Peyer's patch (tissue), 4 donors: ENCODE measurements around the gene ERICH6. TPM values are rescaled to one million over a fixed set of nuclear protein-coding genes. Genes with fewer than 3 reads are reported as not detected.

Experiments used
- DNase-seq, 3 donors: peaks; one replicate each; pipeline ENCODE4 v3.0.0-alpha.2; 2017 to 2019
- H3K27ac ChIP-seq, 4 donors: fragments of 200-600 bp; sonication (generic); one replicate each; pipeline ENCODE4 v1.5.1; 2016 to 2019
- H3K27me3 ChIP-seq, 2 donors: fragments of 200-600 bp; sonication (generic); one replicate each; pipeline ENCODE4 v1.5.1; 2019
- H3K36me3 ChIP-seq, 3 donors: fragments of 200-600 bp; sonication (generic); one replicate each; pipeline ENCODE4 v1.5.1; 2016 to 2019
- H3K4me1 ChIP-seq, 4 donors: fragments of 200-600 bp; sonication (generic); one replicate each; pipeline ENCODE4 v1.5.1; 2016 to 2019
- H3K4me3 ChIP-seq, 4 donors: fragments of 200-600 bp; sonication (generic); 1 replicate in 3 of 4; 2 replicates in 1 of 4; pipeline ENCODE4 v1.5.1; 2016 to 2019; ENCODE audit warnings: mild to moderate bottlenecking in 1 of 4
- H3K9me3 ChIP-seq, 4 donors: fragments of 200-600 bp; sonication (generic); one replicate each; pipeline ENCODE4 v1.5.1; 2016 to 2019; ENCODE audit warnings: mild to moderate bottlenecking in 1 of 4
- POLR2A ChIP-seq, 2 donors: fragments of 450-650 bp; IDR thresholded peaks; one replicate each; pipeline ENCODE4 v1.5.1; 2017; ENCODE audit warnings: antibody characterized with exemption in 2 of 2, mild to moderate bottlenecking in 2 of 2, moderate library complexity in 2 of 2
- total RNA-seq, 4 donors: library from RNA; depleted of rRNA; stranded (reverse); fragments of >200 nt; gene quantifications; one replicate each; pipeline ENCODE4 v1.1.0, GENCODE V29; 2016
- TF ChIP-seq, protein P1 (sequence below), 6 experiments: fragments of 450-650 bp in 4 of 6; fragments of 200-600 bp in 2 of 6; sonication (generic) in 1 of 6; IDR thresholded peaks; one replicate each; pipeline ENCODE4 v1.5.1; 2017 to 2019; ENCODE audit warnings: antibody characterized with exemption in 6 of 6, mild to moderate bottlenecking in 3 of 6, moderate library complexity in 1 of 6

The ERICH6 gene
- total RNA-seq, 4 donors from 2014 or later, result not detected

DNA sequence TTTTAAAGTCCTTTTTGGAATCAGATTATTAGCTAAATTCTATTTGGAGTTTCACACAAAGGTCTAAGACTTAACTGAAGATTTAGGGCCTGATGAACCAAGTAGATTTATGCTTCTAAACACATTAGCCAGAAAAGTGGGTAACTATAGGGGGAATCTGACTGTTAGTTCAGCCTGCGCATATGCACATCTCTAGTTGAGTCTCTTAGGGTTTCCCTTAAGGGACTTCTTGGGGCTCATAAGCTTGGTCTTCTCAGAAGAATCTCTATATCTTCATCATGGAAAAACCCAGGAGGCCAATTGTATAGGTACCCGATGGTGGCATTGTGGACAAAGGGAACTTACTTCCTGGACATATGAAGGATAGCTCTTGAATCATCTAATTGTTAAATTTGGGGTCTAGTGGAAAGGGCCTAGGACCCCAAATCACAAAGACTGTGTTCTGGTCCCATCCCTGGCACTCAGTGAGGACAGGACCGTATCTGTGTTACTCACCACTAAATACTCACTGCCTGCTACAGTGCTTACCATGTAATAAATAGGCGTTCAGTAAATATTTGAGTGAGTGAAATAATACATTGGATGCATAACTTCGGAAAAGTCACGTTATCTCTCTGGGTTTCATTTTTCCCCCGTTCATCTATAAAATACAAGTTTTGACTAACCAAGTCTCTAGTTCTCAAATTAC, 83.6 kb downstream of the ERICH6 start:
- Histone ChIP-seq H3K9me3 (no peaks in the 10 kb centered on the region), H3K4me1 (peaks cover 0 to 3% (median 0%) of the 10 kb centered on the region in 4 donors)

DNA sequence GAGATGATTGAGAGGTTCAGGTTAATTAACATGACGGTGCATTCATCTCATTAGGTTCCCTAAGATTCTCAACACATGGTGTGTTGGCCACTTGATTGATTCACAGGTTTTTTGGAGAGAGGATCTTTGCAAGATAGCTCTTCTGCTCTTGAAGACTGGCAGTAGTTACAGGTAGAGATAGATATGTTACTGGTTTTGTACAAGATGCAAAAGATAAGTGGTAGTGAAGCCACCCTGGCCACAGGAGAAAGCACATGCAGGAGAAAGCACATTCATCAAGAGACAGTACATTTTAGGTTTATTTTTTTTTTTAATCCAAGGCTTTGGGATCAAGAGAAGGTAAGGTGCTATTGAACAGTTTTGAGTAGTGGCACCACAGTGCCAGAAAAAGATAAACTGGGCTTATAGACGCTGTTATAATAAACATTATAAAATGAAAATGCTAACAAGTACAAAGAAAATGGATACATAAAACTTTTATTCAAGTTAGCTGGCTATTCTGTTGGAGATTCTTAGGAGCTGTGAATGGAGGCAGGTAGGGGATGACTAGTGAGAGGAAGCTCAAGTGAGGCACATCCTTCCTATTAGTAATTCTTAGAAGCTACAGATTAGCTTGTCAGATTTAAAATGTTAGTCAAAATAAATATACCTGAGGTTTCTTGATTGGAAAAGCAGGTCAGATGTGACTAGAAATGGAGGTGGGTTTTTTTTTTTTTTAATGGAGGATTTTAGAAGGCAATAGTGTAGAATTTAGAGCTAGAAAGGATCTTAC, 89.8 kb downstream of the ERICH6 start:
- peaks cover 0 to 12% (median 3%) of the 10 kb centered on the region in 4 donors for H3K4me1 ChIP-seq
- no peak overlapping the region for H3K27ac ChIP-seq
- H3K9me3 ChIP-seq, result no peaks in the 10 kb centered on the region
- H3K27me3 ChIP-seq, result no peaks in the 10 kb centered on the region
- H3K4me3 ChIP-seq, result no peak overlapping the region
- peaks cover 0 to 19% (median 0%) of the 10 kb centered on the region in 3 donors for H3K36me3 ChIP-seq
- no peak for DNase-seq
- no peak for TF ChIP-seq POLR2A (IDR thresholded peaks at IDR 0.05)
- TF ChIP-seq, protein P1, sequence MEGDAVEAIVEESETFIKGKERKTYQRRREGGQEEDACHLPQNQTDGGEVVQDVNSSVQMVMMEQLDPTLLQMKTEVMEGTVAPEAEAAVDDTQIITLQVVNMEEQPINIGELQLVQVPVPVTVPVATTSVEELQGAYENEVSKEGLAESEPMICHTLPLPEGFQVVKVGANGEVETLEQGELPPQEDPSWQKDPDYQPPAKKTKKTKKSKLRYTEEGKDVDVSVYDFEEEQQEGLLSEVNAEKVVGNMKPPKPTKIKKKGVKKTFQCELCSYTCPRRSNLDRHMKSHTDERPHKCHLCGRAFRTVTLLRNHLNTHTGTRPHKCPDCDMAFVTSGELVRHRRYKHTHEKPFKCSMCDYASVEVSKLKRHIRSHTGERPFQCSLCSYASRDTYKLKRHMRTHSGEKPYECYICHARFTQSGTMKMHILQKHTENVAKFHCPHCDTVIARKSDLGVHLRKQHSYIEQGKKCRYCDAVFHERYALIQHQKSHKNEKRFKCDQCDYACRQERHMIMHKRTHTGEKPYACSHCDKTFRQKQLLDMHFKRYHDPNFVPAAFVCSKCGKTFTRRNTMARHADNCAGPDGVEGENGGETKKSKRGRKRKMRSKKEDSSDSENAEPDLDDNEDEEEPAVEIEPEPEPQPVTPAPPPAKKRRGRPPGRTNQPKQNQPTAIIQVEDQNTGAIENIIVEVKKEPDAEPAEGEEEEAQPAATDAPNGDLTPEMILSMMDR (IDR thresholded peaks at IDR 0.05), result no peak

More for the DNA sequence above, 83.6 kb downstream of the ERICH6 start:
- Histone ChIP-seq H3K4me3 (no peak overlapping the region), H3K36me3 (peaks cover 0 to 8% (median 0%) of the 10 kb centered on the region in 3 donors), H3K27ac (no peak overlapping the region), H3K27me3 (no peaks in the 10 kb centered on the region)
- no peak for TF ChIP-seq POLR2A (IDR thresholded peaks at IDR 0.05)
- TF ChIP-seq, protein P1 (IDR thresholded peaks at IDR 0.05), result no peak
- DNase-seq, result no peak

DNA sequence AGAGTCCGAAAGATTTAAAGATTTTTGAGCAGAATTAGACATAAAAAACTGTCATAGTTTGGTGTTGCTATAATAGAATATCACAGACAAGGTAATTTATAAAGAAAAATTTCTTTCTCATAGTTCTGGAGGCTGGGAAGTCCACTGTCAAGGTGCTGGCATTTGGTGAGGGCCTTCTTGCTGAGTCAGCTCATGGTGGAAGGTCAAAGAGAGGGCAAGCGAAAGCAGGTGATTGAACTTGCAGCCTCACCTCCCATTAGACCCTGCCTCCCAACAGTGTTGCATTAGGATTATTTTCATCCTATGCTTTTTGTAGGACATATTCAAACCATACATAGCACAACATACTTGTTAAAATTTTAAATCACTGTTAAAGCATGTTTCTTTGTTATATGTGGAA, 90.7 kb downstream of the ERICH6 start:
- Histone ChIP-seq H3K9me3 (no peaks in the 10 kb centered on the region), H3K4me3 (no peak overlapping the region), H3K4me1 (peaks cover 0 to 12% (median 3%) of the 10 kb centered on the region in 4 donors), H3K36me3 (peaks cover 0 to 15% (median 0%) of the 10 kb centered on the region in 3 donors), H3K27ac (no peak overlapping the region), H3K27me3 (no peaks in the 10 kb centered on the region)
- DNase-seq, result no peak
- TF ChIP-seq, protein P1 (IDR thresholded peaks at IDR 0.05), result no peak
- no peak for TF ChIP-seq POLR2A (IDR thresholded peaks at IDR 0.05)

DNA sequence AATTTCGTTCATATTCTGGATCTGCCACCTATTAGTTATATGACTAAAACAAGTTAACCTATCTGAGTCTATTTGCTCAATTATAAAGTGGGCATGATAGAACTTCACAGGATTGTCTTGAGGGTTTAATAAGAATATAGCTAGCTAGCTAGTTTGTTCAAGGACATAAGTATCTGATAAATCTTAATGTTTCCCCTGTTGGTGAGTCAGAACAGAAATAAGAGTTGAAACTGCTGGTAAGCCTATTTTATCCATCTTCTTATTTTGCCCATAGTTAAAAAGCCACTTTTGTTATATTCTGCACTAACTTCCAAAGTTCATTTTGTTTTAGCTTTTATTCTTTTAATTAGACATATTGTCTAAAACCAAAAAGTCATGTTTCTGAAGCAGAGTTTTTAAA, 91.2 kb downstream of the ERICH6 start:
- DNase-seq, result no peak
- peaks cover 0 to 18% (median 3%) of the 10 kb centered on the region in 4 donors for H3K4me1 ChIP-seq
- H3K27me3 ChIP-seq, result no peaks in the 10 kb centered on the region
- no peaks in the 10 kb centered on the region for H3K9me3 ChIP-seq
- no peak overlapping the region for H3K4me3 ChIP-seq
- peaks cover 0 to 15% (median 0%) of the 10 kb centered on the region in 3 donors for H3K36me3 ChIP-seq
- H3K27ac ChIP-seq, result no peak overlapping the region
- TF ChIP-seq POLR2A (IDR thresholded peaks at IDR 0.05), result no peak
- TF ChIP-seq, protein P1 (IDR thresholded peaks at IDR 0.05), result no peak

DNA sequence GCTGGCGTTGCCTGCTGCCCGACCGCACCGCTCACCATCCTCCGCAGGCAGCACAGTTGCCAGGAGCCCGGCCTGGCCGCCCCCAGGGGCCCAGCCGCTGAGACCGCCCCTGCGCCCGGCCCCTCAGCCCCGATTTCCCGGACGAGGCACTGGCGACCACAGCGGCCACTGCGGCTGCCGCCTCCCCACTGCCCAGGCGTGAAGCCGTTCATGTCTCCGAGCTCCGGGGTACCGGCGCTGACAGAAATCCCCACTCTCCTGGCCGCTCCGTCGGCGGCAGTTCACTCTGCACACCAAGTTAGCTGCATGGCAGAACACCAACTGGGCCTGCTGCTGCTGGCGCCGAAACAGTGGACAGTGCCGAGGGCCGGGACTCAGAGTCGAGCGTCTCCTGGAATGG, 92.1 kb downstream of the ERICH6 start:
- Histone ChIP-seq H3K27me3 (no peaks in the 10 kb centered on the region), H3K4me3 (no peak overlapping the region), H3K9me3 (no peaks in the 10 kb centered on the region), H3K4me1 (peaks cover 0 to 23% (median 6%) of the 10 kb centered on the region in 4 donors), H3K36me3 (peaks cover 0 to 15% (median 0%) of the 10 kb centered on the region in 3 donors), H3K27ac (no peak overlapping the region)
- TF ChIP-seq, protein P1 (IDR thresholded peaks at IDR 0.05), result no peak
- TF ChIP-seq POLR2A (IDR thresholded peaks at IDR 0.05), result no peak
- no peak for DNase-seq
